ENCODE data around the gene ZC3H12D.

The ZC3H12D gene

DNA sequence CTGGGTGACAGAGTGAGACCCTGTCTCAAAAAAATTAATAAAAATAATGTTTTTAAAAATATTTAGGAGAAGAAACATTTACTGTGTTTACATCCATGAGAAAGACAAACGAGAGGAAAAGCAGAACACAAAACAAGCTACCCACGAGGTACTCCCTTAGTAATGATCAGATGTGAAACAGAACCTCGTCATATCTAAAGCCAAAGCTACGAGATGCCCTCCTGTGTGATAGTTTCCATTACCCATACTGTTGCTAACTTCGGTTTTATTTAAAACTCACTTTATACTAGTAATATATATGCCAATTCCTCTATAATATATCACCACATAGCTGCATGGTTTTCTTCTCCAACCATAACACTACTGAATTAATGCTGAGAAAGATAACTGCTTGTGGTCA, 63.7 kb downstream of the ZC3H12D start:
- H3K4me1 ChIP-seq (ENCODE audit: insufficient read depth, low read length), result no peaks in the 10 kb centered on the region
- no peak overlapping the region for H3K4me2 ChIP-seq (ENCODE audit: insufficient read depth, low read length)
- no peak overlapping the region for H2AFZ ChIP-seq (ENCODE audit: low read depth, low read length)
- no peaks in the 10 kb centered on the region for H4K20me1 ChIP-seq (ENCODE audit: insufficient read depth, low read length)
- no peaks in the 10 kb centered on the region for H3K36me3 ChIP-seq (ENCODE audit: insufficient read depth, low read length)
- ATAC-seq (ENCODE audit: insufficient read depth, low read depth), result no peak
- H3K9me3 ChIP-seq (ENCODE audit: insufficient read depth, low read length, severe bottlenecking), result no peaks in the 10 kb centered on the region
- no peak overlapping the region for H3K4me3 ChIP-seq (ENCODE audit: low read depth in 1 of 2, low read length in 2 of 2)
- H3K27ac ChIP-seq (ENCODE audit: low read length), result no peak overlapping the region
- TF ChIP-seq, protein P1, sequence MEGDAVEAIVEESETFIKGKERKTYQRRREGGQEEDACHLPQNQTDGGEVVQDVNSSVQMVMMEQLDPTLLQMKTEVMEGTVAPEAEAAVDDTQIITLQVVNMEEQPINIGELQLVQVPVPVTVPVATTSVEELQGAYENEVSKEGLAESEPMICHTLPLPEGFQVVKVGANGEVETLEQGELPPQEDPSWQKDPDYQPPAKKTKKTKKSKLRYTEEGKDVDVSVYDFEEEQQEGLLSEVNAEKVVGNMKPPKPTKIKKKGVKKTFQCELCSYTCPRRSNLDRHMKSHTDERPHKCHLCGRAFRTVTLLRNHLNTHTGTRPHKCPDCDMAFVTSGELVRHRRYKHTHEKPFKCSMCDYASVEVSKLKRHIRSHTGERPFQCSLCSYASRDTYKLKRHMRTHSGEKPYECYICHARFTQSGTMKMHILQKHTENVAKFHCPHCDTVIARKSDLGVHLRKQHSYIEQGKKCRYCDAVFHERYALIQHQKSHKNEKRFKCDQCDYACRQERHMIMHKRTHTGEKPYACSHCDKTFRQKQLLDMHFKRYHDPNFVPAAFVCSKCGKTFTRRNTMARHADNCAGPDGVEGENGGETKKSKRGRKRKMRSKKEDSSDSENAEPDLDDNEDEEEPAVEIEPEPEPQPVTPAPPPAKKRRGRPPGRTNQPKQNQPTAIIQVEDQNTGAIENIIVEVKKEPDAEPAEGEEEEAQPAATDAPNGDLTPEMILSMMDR (IDR thresholded peaks at IDR 0.05; ENCODE audit: borderline replicate concordance, extremely low read depth, low read length, poor library complexity, severe bottlenecking), result no peak
- no peak for TF ChIP-seq EZH2 (IDR thresholded peaks at IDR 0.05; ENCODE audit: borderline replicate concordance, low read depth, low read length, severe bottlenecking)
- DNase-seq, result no peak
- H3K27me3 ChIP-seq (ENCODE audit: insufficient read depth, low read length, poor library complexity), result no peaks in the 10 kb centered on the region
- H3K79me2 ChIP-seq (ENCODE audit: insufficient read depth, low read length), result no peaks in the 10 kb centered on the region
- H3K9ac ChIP-seq (ENCODE audit: low read depth, low read length), result no peak overlapping the region

DNA sequence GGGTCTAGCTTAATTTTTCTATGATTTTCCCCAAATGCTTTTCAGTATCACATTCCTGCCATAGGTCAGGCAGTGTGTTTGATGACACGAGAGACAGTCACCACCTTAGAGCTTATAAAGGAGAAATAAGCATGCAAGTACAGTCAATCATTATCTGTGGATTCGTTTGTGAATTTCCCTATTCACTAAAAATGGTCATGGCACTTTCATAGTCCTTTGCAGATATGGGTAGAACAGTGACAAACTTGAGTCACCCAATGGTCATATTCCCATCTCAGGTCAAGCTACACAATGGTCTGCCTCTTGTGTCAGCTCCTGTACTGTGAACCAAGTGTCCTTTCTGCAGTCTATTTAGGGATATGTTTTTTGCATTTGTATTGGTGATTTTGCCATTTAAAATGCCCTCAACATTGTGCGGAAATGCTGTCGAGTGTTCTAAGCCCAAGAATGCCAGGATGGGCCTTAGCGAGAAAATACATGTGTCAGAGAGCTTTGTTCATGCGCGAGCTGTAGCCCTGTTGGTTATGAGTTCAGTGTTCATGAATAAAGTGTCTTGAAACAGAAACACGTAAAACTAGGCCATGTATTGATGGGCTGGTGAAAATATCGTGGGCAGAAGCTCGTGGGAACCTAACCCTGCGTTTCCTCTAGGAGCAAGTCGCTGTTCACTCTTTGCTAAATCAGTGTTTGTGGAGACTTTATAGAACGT, 65.0 kb downstream of the ZC3H12D start:
- Histone ChIP-seq H3K27ac (ENCODE audit: low read length) (no peak overlapping the region), H3K79me2 (ENCODE audit: insufficient read depth, low read length) (no peaks in the 10 kb centered on the region), H3K36me3 (ENCODE audit: insufficient read depth, low read length) (no peaks in the 10 kb centered on the region), H3K9ac (ENCODE audit: low read depth, low read length) (no peak overlapping the region), H4K20me1 (ENCODE audit: insufficient read depth, low read length) (no peaks in the 10 kb centered on the region), H3K4me2 (ENCODE audit: insufficient read depth, low read length) (no peak overlapping the region), H3K4me3 (ENCODE audit: low read depth in 1 of 2, low read length in 2 of 2) (no peak overlapping the region), H3K9me3 (ENCODE audit: insufficient read depth, low read length, severe bottlenecking) (no peaks in the 10 kb centered on the region), H3K4me1 (ENCODE audit: insufficient read depth, low read length) (no peaks in the 10 kb centered on the region), H2AFZ (ENCODE audit: low read depth, low read length) (no peak overlapping the region), H3K27me3 (ENCODE audit: insufficient read depth, low read length, poor library complexity) (no peaks in the 10 kb centered on the region)
- ATAC-seq (ENCODE audit: insufficient read depth, low read depth) (no peak), DNase-seq (no peak)
- TF ChIP-seq EZH2 (IDR thresholded peaks at IDR 0.05; ENCODE audit: borderline replicate concordance, low read depth, low read length, severe bottlenecking), result no peak
- TF ChIP-seq, protein P1 (IDR thresholded peaks at IDR 0.05; ENCODE audit: borderline replicate concordance, extremely low read depth, low read length, poor library complexity, severe bottlenecking), result no peak

DNA sequence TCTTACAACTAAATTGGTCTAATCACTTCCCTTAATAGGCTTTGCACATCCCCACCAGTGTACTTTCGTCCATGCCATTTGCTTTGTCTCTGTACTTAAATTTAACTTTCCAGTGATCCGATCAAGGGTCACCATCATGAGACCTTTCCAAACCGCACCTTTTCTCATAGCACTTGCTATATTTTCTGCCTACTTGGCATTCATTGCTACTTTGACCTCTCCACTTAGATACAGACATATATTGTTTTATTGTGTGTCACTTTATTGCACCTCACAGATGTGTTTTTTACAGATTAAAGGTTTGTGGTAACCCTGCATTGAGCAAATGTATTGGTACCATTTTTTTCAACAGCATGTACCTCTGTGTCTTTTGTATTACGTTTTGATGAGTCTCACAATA, 70.0 kb downstream of the ZC3H12D start:
- Histone ChIP-seq H3K27me3 (ENCODE audit: insufficient read depth, low read length, poor library complexity) (no peaks in the 10 kb centered on the region), H3K79me2 (ENCODE audit: insufficient read depth, low read length) (no peaks in the 10 kb centered on the region), H3K27ac (ENCODE audit: low read length) (no peak overlapping the region), H4K20me1 (ENCODE audit: insufficient read depth, low read length) (no peaks in the 10 kb centered on the region), H3K4me3 (ENCODE audit: low read depth in 1 of 2, low read length in 2 of 2) (no peak overlapping the region), H3K4me2 (ENCODE audit: insufficient read depth, low read length) (no peak overlapping the region), H2AFZ (ENCODE audit: low read depth, low read length) (no peak overlapping the region), H3K9ac (ENCODE audit: low read depth, low read length) (no peak overlapping the region), H3K4me1 (ENCODE audit: insufficient read depth, low read length) (no peaks in the 10 kb centered on the region), H3K36me3 (ENCODE audit: insufficient read depth, low read length) (peaks cover 20% of the 10 kb centered on the region), H3K9me3 (ENCODE audit: insufficient read depth, low read length, severe bottlenecking) (no peaks in the 10 kb centered on the region)
- TF ChIP-seq EZH2 (IDR thresholded peaks at IDR 0.05; ENCODE audit: borderline replicate concordance, low read depth, low read length, severe bottlenecking), result no peak
- TF ChIP-seq, protein P1 (IDR thresholded peaks at IDR 0.05; ENCODE audit: borderline replicate concordance, extremely low read depth, low read length, poor library complexity, severe bottlenecking), result no peak
- DNase-seq (no peak), ATAC-seq (ENCODE audit: insufficient read depth, low read depth) (no peak)
